OCI-LY3 (cell line): ENCODE results near the gene CDPF1.

Experiments used
- H2AFZ ChIP-seq: fragments of 200-600, 300-600 bp; shearing (Covaris generic); 2 replicates; pipeline ENCODE4 v1.6.0; 2014; ENCODE audit warnings: antibody characterized with exemption, low read depth, low read length
- H3K27ac ChIP-seq: fragments of 200-600, 300-600 bp; sonication (generic); 2 replicates; pipeline ENCODE4 v1.5.1; 2014; ENCODE audit warnings: mild to moderate bottlenecking, low read length, moderate library complexity, mixed read lengths
- H3K27me3 ChIP-seq: fragments of 200-600, 300-600 bp; sonication (generic); 2 replicates; pipeline ENCODE4 v1.6.1; 2014; ENCODE audit warnings: low read depth, low read length, mixed read lengths
- H3K36me3 ChIP-seq: fragments of 200-600, 300-600 bp; sonication (generic); replicated peaks from 2 replicates; pipeline ENCODE3; 2014; ENCODE audit warnings: low read depth, low read length, mixed read lengths
- H3K4me1 ChIP-seq: fragments of 300-600, 200-600 bp; sonication (generic); 2 replicates; pipeline ENCODE4 v1.6.1; 2014; ENCODE audit warnings: low read length, mixed read lengths
- H3K4me2 ChIP-seq: fragments of 200-600, 300-600 bp; sonication (generic); 2 replicates; pipeline ENCODE4 v1.6.1; 2014; ENCODE audit warnings: low read length, mixed read lengths
- H3K4me3 ChIP-seq: fragments of 300-600, 200-600 bp; sonication (generic); 2 replicates; pipeline ENCODE4 v1.5.1; 2014; ENCODE audit warnings: antibody characterized with exemption, mild to moderate bottlenecking, low read length, moderate library complexity
- H3K79me2 ChIP-seq: fragments of 300-600, 200-600 bp; shearing (Covaris generic); 2 replicates; pipeline ENCODE4 v1.6.1; 2014; ENCODE audit warnings: mild to moderate bottlenecking, low read length, mixed read lengths
- H3K9ac ChIP-seq: fragments of 300-600, 200-600 bp; shearing (Covaris generic); 2 replicates; pipeline ENCODE4 v1.6.0; 2014; ENCODE audit warnings: mild to moderate bottlenecking, low read length, moderate library complexity
- H3K9me3 ChIP-seq: fragments of 200-600, 300-600 bp; shearing (Covaris generic); 2 replicates; pipeline ENCODE4 v1.6.1; 2014; ENCODE audit warnings: low read length, mixed read lengths; ENCODE audit not compliant: insufficient read depth
- H4K20me1 ChIP-seq: fragments of 200-600, 300-600 bp; sonication (generic); 2 replicates; pipeline ENCODE4 v1.6.1; 2016; ENCODE audit warnings: low read length, mixed read lengths; ENCODE audit not compliant: insufficient read depth
- CTCF ChIP-seq: fragments of 200-600, 300-600 bp; sonication (generic); IDR thresholded peaks from 2 replicates; pipeline ENCODE4 v1.5.1; 2014; ENCODE audit warnings: antibody characterized with exemption, low read length, low read depth
- EZH2phosphoT487 ChIP-seq: fragments of 200-600 bp; shearing (Covaris generic); IDR thresholded peaks from 2 replicates; pipeline ENCODE4 v1.6.1; 2018; ENCODE audit warnings: antibody characterized with exemption, mixed run types, low read depth

CDPF1 gene

GRCh38 chr22:46226577-46226976 lies 23.5 kb downstream of the CDPF1 start:
- no peaks in the 10 kb centered on the region for H3K79me2 ChIP-seq
- H3K4me2 ChIP-seq = no peak overlapping the region
- H3K9me3 ChIP-seq = no peaks in the 10 kb centered on the region
- H3K4me3 ChIP-seq = no peak overlapping the region
- TF ChIP-seq EZH2phosphoT487 (no peak), CTCF (no peak)
- H3K27me3 ChIP-seq = no peaks in the 10 kb centered on the region
- H3K36me3 ChIP-seq = peaks cover 16% of the 10 kb centered on the region
- no peak overlapping the region for H3K9ac ChIP-seq
- peaks cover under 1% of the 10 kb centered on the region; the same call in 1 of the 2 replicates for H3K4me1 ChIP-seq
- H4K20me1 ChIP-seq = no peaks in the 10 kb centered on the region
- H2AFZ ChIP-seq = no peak overlapping the region
- no peak overlapping the region for H3K27ac ChIP-seq

GRCh38 chr22:46225631-46226030 lies 24.5 kb downstream of the CDPF1 start:
- peaks cover 10% of the 10 kb centered on the region for H3K4me1 ChIP-seq
- no peaks in the 10 kb centered on the region for H3K9me3 ChIP-seq
- H3K27me3 ChIP-seq = no peaks in the 10 kb centered on the region
- no peak overlapping the region for H3K9ac ChIP-seq
- peaks cover 18% of the 10 kb centered on the region for H3K36me3 ChIP-seq
- no peaks in the 10 kb centered on the region for H3K79me2 ChIP-seq
- TF ChIP-seq EZH2phosphoT487 = no peak
- no peak overlapping the region for H3K4me2 ChIP-seq
- H3K4me3 ChIP-seq = no peak overlapping the region
- H3K27ac ChIP-seq = no peak overlapping the region
- no peaks in the 10 kb centered on the region for H4K20me1 ChIP-seq
- no peak overlapping the region for H2AFZ ChIP-seq

GRCh38 chr22:46224898-46225290 lies 25.2 kb downstream of the CDPF1 start:
- no peak overlapping the region for H3K27ac ChIP-seq
- H3K4me2 ChIP-seq = no peak overlapping the region
- H3K4me1 ChIP-seq = peaks cover 17% of the 10 kb centered on the region
- H2AFZ ChIP-seq = no peak overlapping the region
- H3K4me3 ChIP-seq = no peak overlapping the region
- peaks cover 25% of the 10 kb centered on the region for H3K36me3 ChIP-seq
- TF ChIP-seq CTCF = no peak
- no peak overlapping the region for H3K9ac ChIP-seq
- no peaks in the 10 kb centered on the region for H4K20me1 ChIP-seq
- no peaks in the 10 kb centered on the region for H3K27me3 ChIP-seq
- no peaks in the 10 kb centered on the region for H3K9me3 ChIP-seq
- H3K79me2 ChIP-seq = no peaks in the 10 kb centered on the region

GRCh38 chr22:46224044-46224897 lies 25.8 kb downstream of the CDPF1 start:
- Histone ChIP-seq H3K27ac (no peak overlapping the region), H2AFZ (no peak overlapping the region), H4K20me1 (no peaks in the 10 kb centered on the region), H3K36me3 (peaks cover 31% of the 10 kb centered on the region), H3K9me3 (no peaks in the 10 kb centered on the region), H3K79me2 (no peaks in the 10 kb centered on the region), H3K4me1 (peaks cover 23% of the 10 kb centered on the region), H3K9ac (no peak overlapping the region), H3K4me3 (no peak overlapping the region), H3K27me3 (no peaks in the 10 kb centered on the region), H3K4me2 (no peak overlapping the region)
- TF ChIP-seq CTCF (no peak), EZH2phosphoT487 (no peak)
